Inflammatory macrophage (primary cell): ENCODE measurements around the gene PSMD6.

Experiments
- DNase-seq, 2 donors: peaks; one replicate each; pipeline ENCODE4 v3.0.0-alpha.2; 2020 to 2022

Gene PSMD6

GRCh38 chr3:64008487-64009351 lies 14.6 kb downstream of the PSMD6 start:
- DNase-seq, result no peak

DNA sequence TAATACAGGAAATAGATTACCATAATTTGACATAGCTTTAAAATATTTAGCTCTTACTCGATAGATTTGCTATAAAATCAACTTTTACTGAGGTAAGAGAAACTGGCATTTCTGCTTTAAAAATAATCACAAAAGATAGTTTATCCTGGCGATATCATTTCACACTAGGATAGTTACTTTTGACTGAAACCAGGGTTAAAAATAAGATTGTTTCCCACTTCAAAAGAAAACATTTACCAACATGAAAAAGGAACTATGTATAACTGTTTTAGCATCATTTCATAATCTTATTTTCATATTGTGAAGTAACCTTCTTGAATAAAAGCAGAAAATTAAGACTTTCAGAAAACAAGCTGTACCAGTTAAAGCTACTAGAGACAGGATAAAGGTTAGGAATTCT lies 15.3 kb downstream of the PSMD6 start:
- DNase-seq, result peak in 1 of 2 donors; percentile 49

GRCh38 chr3:64003589-64003988 lies 19.7 kb downstream of the PSMD6 start:
- DNase-seq, result no peak

DNA sequence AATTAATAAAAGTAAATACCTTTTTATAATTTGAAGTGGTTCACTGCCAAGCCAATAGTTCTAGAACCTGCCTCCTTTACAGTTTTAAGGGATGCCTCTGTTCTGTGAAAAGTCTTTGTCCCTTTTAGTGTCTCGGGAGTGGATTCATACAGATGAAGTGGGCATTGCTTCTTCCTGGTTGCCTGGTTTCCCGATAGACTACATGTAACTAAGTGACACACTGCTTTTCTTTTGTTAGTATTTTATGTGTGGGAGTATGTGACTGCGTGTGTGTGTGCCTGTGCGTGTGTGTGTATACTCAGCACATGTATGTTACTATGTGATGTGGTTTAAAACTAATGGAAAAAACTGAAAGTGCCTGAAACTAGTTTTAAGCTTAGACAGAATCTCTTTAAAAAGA lies 21.1 kb downstream of the PSMD6 start:
- DNase-seq, result no peak

DNA sequence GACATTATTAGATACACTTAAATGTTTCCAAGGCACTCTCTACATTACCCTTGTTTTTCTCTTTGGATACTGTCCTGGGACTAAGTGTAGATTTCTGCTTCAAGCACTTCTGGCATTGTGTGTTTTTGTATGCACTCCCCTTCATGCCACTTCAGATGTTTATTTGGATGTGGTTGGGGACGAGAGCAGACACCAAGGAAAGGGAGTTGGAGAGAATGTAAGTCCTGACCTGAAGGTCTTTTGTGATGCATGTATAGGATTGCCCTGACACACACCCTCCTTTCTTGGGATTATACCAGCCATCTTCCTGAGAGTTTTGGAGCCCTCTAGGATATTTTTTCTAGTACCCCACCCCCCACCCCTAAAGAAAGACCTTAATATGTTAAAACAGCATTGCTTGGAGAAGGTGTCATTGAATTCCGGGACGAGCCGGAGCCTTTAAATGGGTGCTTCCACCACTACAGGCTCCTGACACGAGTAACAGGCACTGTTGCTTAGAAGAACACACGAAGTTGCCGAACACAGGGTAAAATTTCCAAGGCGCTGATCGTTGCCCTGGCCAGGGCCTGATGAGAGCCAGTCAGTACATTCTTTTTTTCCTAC lies 22.7 kb downstream of the PSMD6 start:
- DNase-seq, result no peak

DNA sequence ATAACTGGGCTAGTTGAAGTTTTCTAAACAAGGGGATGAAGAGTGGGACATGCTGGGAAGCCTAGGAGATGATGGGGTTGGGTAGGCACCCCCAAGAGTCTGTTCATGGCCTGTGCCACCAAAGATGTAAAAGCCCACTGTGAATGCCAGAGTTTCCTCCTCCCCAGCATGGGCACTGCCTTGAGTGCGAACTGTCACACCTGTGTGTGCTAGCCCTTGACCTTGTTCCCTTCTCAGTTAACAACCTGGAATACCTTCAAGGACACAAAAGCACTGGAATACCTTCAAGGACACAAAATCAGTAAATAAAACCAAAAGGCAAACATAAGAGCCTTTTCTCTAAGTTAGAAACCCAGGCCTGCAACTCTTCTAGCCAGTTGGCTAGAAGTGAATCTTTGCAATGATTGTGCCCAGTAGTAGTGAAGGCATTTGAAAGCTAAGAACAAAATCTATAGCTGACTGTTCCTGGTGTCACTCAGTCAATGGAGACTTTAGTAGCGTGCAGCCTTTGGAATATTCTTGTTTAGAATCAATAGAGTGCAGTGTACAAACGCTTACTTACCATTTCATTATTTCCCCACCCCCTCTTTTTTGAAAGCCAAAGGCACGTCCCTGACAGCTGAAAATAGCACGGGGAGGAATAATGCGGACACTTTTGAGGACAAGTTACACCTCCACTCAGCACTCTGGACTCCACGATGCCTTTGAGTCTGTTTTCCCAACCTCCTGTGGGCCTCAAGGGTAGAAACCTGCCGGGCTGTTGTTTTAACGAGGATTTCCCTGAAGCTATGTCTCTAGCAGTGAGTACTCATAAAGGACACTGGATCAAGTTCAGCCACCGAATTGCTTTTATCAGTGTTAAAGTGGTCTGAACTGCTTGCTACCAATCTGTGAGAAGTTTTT lies 24.2 kb downstream of the PSMD6 start:
- no peak for DNase-seq

GRCh38 chr3:63995086-63995485 lies 28.2 kb downstream of the PSMD6 start:
- DNase-seq, result peak; percentile 94 to 95

DNA sequence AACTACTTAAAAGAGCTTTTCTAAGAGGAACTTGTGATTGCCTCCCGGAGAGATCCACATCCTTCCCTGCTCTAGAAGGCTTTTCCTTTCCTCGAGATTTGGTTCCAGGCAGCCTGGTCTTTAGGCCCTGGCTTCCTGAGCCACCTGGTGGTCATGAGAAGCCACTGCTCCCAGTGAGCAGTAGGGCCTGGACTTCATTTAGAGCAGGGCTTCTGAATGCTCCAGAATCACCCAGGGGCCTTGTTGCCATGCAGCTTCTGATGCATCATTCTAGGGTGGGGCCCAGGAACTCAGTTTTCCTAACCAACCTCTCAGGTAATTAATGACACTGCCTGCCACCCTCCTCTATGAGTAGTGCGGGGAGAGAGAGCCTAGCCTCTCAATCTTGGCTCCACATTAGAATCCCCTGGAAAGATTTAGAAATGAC lies 29.6 kb downstream of the PSMD6 start:
- DNase-seq, result peak; percentile 76 to 82

DNA sequence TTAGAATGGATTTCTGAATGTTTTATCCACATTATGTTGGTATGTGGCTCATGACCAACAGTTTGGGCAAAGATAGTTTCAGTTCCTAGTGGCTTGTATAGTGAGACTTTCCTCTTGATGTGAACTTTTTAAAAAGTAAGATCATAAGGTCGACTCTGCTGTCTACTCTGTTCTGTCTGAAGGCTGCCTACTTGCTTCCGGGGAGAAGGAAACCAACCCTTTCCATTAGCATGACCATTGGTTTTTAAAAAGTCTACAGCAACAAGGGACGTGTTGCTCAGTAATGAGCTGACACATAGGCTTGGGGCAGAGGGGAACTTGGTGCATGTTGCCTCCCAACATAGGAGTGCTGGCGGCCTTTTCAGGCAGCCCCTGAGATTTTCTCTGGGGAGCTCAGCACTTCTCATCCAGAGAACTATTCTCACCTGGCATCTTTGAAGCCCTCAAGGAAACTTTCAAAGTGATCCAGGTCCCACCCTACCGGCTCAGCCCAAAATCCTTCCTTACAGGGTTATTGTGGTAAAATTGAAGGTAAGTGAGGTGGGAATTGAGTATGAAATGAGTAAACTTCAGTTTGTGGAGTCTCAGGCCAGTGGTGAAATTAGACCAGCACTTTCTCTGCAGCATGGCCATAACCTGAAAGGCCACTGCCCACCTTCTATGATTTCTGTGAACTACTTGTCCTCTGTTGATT lies 30.6 kb downstream of the PSMD6 start:
- peak; percentile 67 to 81 for DNase-seq

DNA sequence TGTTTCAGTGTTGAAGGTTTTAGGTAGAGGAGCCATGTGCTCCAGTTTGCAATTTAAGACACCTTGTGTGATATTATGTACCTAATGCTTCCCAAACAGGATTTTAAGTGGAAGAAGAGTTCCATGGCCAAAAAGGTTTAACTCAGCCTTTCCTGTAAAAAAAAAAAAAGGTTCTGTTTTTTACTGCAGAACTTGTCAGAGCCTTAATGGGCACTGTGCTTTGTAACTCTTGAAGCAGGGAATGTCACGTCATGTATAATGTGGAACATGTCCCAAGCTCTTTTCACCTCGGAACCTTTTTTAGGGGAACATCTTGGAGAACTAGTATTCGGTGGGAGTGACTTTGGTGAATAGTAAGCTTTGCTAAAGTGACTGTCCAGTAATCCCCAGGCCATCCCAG lies 31.6 kb downstream of the PSMD6 start:
- no peak for DNase-seq

DNA sequence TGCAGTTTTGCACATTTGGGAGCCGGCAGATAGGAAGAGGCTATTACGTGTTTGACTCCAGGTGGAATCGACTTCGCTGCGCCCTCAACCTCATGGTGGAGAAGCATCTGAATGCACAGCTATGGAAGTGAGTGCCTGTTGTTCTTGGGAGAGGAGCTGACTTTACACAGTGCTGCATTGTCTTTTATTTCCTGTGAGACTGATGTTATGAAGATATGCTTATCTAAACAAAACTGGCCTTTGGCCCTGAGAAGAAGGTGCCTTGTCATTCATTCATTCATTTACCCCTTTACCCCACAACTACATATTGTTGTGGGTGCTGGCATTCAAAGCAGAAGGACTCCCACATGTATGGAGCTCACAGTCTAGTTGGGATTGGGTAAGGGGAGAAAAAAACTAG lies 32.6 kb downstream of the PSMD6 start:
- DNase-seq, result no peak

- DNase-seq, result no peak
Observed at GRCh38 chr3:63990204-63990603, 33.1 kb downstream of the PSMD6 start.

DNA sequence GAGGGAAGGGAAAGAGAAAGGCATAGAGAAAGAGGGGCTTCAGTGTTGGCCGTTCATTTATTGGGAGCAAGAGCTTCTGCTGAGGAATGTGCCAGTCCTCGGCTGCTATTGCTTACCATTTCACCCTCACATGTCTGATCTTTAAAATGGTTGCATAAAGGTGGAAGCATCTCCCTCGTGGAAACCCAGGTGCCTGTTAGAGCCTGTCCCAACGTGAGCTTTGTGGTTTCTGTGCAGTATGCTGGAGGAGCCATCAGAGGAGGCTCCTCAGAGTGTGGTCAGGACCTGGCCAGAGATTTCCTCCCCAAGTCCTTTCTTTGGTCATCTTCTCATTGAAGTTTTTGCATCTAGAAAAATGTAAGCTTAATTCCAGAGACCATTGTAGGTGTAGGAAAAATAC lies 34.4 kb downstream of the PSMD6 start:
- no peak for DNase-seq

GRCh38 chr3:63986831-63987230 lies 36.5 kb downstream of the PSMD6 start:
- DNase-seq, result no peak

DNA sequence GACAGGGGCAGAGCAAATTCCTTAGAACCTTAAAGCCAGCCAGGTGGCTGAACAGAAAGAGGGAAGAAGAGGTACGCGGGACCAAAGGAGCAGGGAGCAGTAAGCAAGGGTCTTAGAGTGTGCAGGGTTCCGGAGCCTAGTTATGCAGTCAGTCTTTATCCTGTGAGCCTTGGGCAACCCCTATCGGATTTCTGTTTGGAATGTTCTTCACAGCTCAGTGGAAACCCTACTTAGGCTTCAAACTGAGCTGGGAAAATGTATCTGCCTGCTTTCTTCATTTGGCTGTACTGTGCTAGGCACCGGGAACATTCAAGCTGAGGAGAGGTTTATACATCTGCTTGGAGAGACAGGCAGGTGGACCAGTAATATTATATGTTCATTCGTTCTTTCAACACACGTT lies 37.1 kb downstream of the PSMD6 start:
- DNase-seq, result no peak

GRCh38 chr3:63984391-63984790 lies 38.9 kb downstream of the PSMD6 start:
- DNase-seq, result no peak

DNA sequence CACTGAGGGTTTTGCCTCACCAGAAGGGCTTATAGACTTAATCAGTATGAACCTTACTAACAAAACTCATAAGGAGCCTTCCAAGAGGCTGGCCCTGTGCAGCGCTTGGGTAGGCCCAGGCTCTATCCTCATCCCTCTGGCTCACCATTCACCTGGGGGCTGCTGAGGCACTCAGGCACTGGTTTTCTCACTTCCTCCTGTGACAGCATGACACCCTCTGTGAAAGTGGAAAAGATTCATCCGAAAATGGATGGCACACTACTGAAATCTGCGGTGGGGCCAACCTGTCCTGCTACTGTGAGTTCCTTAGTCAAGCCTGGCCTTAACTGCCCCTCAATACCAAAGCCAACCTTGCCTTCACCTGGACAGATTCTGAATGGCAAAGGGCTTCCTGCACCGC lies 41.3 kb downstream of the PSMD6 start:
- DNase-seq, result no peak

GRCh38 chr3:63980830-63981498 lies 42.3 kb downstream of the PSMD6 start:
- no peak for DNase-seq

GRCh38 chr3:63980019-63980418 lies 43.3 kb downstream of the PSMD6 start:
- no peak for DNase-seq

DNA sequence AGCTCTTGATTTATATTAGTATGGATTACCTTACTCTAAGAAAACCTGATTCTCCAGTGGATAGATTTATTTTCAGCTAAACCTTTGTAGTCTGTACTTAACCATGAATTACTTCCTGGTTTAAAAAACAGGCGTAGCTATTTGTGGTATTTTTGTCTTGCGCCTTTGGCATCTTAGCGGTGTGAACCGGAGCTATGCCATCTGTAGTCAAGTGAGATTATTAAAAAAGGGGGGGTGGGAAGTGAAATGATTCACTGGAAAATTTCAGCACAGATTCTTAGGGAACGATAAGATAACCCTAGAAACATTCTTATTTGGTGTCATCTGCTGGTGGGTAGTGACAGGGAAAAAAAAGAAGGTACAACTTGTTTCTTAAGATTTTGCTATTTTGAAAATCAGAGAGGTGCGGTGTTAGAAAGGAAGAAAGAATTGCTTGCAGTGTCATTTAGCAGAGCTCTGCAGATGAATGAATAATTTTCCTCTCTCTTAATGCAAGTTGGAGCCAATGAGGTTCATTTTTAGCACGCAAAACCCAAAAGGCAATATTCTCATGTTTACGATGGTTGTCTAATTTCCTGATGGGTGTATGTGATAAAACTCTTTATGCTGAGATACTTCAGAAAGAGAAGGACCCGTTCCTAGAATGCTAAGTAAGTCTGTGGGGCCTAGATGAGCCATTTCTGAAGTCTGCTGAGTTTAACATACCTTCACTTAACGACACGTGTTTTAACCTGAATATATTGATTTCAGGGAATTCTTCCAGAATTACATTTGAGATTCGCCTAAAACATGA lies 44.0 kb downstream of the PSMD6 start:
- DNase-seq, result peak; percentile 26 to 44

DNA sequence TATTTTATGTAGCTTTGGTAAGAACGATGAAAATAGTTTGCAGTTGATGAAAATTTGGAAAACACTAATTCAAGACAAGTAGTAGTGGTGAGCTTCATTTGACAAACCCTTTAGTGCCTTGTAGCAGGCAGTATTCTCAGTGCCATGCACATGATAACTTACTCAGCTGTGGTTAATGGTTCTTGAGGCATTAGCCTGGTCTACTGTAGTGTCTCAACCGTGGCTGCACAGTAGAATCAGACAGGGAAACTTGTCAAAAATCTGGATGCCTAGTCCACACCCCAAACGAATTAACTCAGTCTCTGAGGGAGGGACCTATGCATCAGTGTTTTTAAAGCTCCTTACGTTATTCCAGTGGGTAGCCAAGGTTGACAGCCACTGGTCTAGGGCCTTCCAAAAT lies 45.4 kb downstream of the PSMD6 start:
- DNase-seq, result peak; percentile 16 to 39
